HepG2 (cell line): ENCODE data around the gene THUMPD2. TPM values are rescaled to one million over a fixed set of nuclear protein-coding genes. Genes with fewer than 3 reads are reported as not detected.

Source experiments
- ATM ChIP-seq: fragments of 450-650 bp; IDR thresholded peaks from 2 replicates; pipeline ENCODE4 v1.7.1; 2017; ENCODE audit warnings: mild to moderate bottlenecking, borderline replicate concordance
- CCDC6 ChIP-seq: sonication (generic); formaldehyde crosslinking; IDR thresholded peaks from 2 replicates; pipeline ENCODE4 v1.8.1; 2022; ENCODE audit warnings: mild to moderate bottlenecking, missing genetic modification reagents, moderate library complexity
- HNRNPLL ChIP-seq: fragments of 200-400 bp; formaldehyde crosslinking; IDR thresholded peaks from 2 replicates; pipeline ENCODE4 v1.6.1; 2017; ENCODE audit warnings: mild to moderate bottlenecking, low read depth, low read length; ENCODE audit not compliant: poor library complexity, severe bottlenecking
- IRF1 ChIP-seq: sonication (generic); formaldehyde crosslinking; IDR thresholded peaks from 2 replicates; pipeline ENCODE4 v1.4.0; 2020; ENCODE audit warnings: low read depth, mild to moderate bottlenecking, missing genetic modification reagents
- IRF2 ChIP-seq: IDR thresholded peaks from 2 replicates; pipeline ENCODE4 v1.6.1; 2018; ENCODE audit warnings: missing genetic modification reagents, missing compliant biosample characterization
- ISL2 ChIP-seq: sonication (generic); formaldehyde crosslinking; IDR thresholded peaks from 2 replicates; pipeline ENCODE4 v1.5.0; 2020; ENCODE audit warnings: missing genetic modification reagents
- PCBP2 ChIP-seq: fragments of 200-400 bp; formaldehyde crosslinking; optimal IDR thresholded peaks from 2 replicates; pipeline ENCODE3; 2018; ENCODE audit warnings: low read length, low read depth; ENCODE audit not compliant: poor library complexity, severe bottlenecking
- PRDM4 ChIP-seq: sonication (generic); formaldehyde crosslinking; IDR thresholded peaks from 2 replicates; pipeline ENCODE4 v1.9.0; 2021; ENCODE audit warnings: missing genetic modification reagents, borderline replicate concordance
- TEAD2 ChIP-seq: sonication (generic); formaldehyde crosslinking; IDR thresholded peaks from 2 replicates; pipeline ENCODE4 v1.9.0; 2021; ENCODE audit warnings: missing genetic modification reagents
- TOPORS ChIP-seq: sonication (generic); formaldehyde crosslinking; IDR thresholded peaks from 2 replicates; pipeline ENCODE4 v1.8.0; 2023; ENCODE audit warnings: mild to moderate bottlenecking, missing genetic modification reagents
- ZC3H13 ChIP-seq: sonication (generic); formaldehyde crosslinking; IDR thresholded peaks from 2 replicates; pipeline ENCODE4 v1.8.1; 2023; ENCODE audit warnings: mild to moderate bottlenecking, missing genetic modification reagents, moderate library complexity
- ZNF580 ChIP-seq: IDR thresholded peaks from 2 replicates; pipeline ENCODE4 v1.6.1; 2016; ENCODE audit warnings: low read depth, borderline replicate concordance
- ZNF674 ChIP-seq: sonication (generic); formaldehyde crosslinking; IDR thresholded peaks from 2 replicates; pipeline ENCODE4 v1.5.0; 2020; ENCODE audit warnings: low read depth, mild to moderate bottlenecking, missing genetic modification reagents
- ZNF709 ChIP-seq: sonication (generic); formaldehyde crosslinking; IDR thresholded peaks from 2 replicates; pipeline ENCODE4 v1.5.0; 2020; ENCODE audit warnings: mild to moderate bottlenecking, missing genetic modification reagents
- ZNF850 ChIP-seq: sonication (generic); formaldehyde crosslinking; conservative IDR thresholded peaks from 2 replicates; pipeline ENCODE4 v1.9.0; 2021; ENCODE audit warnings: mild to moderate bottlenecking, missing genetic modification reagents
- polyA plus RNA-seq, 8 experiments: library from polyadenylated mRNA; depleted of rRNA in 3 of 8; stranded (reverse) in 7 of 8; unstranded in 1 of 8; fragments of >200 nt; fragmentation: Illumina TruSeq in 4 of 8; extraction: Trizol in 4 of 8; gene quantifications; 2 replicates each; pipeline versions ENCODE4 v1.2.1 to v1.2.3, GENCODE V29; 2011 to 2016; ENCODE audit warnings: low read depth in 4 of 8, missing spikeins in 1 of 8, mixed read lengths in 1 of 8; ENCODE audit not compliant: insufficient read depth in 1 of 8
- total RNA-seq, 5 experiments: library from RNA; depleted of rRNA; stranded (reverse); fragments of >200 nt; fragmentation: Illumina TruSeq; extraction: Trizol; gene quantifications; 2 replicates each; pipeline ENCODE4 v1.2.3, GENCODE V29; 2016; ENCODE audit warnings: low read depth in 1 of 5
- TF ChIP-seq, protein P1 (sequence below), 2 experiments: fragments of 450-650 bp in 1 of 2; sonication (generic) in 1 of 2; formaldehyde crosslinking in 1 of 2; IDR thresholded peaks; 2 replicates each; pipeline versions ENCODE4 v1.6.1 to v1.8.0; 2016 to 2022; ENCODE audit warnings: antibody characterized with exemption in 1 of 2, mild to moderate bottlenecking in 1 of 2, missing genetic modification reagents in 1 of 2

Gene THUMPD2
- total and polyA plus RNA-seq, 2 of the 13 experiments (the other 11 are each of a cell fraction or from before 2014, with no cell fraction given), result 11.8 to 15.6 TPM

DNA sequence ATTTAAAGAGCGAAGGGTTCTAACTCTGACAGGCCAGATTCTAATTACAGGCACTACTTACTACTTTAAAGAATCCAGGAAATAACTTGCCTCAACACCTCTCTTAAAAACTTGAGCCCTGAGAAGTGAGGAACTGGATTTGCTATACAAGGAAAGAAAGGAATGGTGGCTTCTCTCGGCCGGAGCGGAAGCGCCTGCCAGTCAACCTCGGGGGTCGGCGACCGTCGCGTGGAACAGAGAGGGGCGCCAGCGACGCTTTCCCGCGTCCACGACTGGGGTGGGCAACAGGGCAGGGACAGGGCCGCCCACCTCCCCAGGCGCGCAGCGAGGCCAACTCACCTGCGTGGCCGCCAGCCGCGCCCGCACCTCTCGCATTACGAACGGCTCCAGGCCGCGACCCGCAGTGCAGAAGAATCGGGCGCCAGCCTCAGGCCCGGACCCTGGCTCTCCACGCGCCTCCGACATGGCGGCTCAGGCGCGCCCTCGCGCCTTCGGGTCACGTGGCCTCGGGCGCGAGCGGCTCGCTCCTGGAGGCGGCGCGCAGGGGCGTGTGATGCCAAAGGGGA lies at the start of gene THUMPD2 (continued):
- TF ChIP-seq PRDM4 (CRISPR knock-in tag), result no peak
- peak; percentile 88 for TF ChIP-seq ZC3H13 (CRISPR knock-in tag)
- peak; percentile 93; the same call in 1 of the 2 replicates for TF ChIP-seq ZNF580 (CRISPR knock-in tag)
- TF ChIP-seq ISL2 (CRISPR knock-in tag), result peak; percentile 74
- TF ChIP-seq ATM, result no peak
- no peak for TF ChIP-seq ZNF674 (CRISPR knock-in tag)
- peak; percentile 79; the same call in 1 of the 2 replicates for TF ChIP-seq ZNF850 (CRISPR knock-in tag)
- peak; percentile 92 for TF ChIP-seq IRF1 (CRISPR knock-in tag)
- peak; percentile 96 for TF ChIP-seq CCDC6 (CRISPR knock-in tag)
- TF ChIP-seq TOPORS (CRISPR knock-in tag), result peak; percentile 84; the same call in 1 of the 2 replicates
- TF ChIP-seq ZNF709, result peak; percentile 99
- TF ChIP-seq TEAD2 (CRISPR knock-in tag), result peak; percentile 69; the same call in 1 of the 2 replicates
- peak; percentile 45; the same call in 1 of the 2 replicates for TF ChIP-seq IRF2
- TF ChIP-seq, protein P1, sequence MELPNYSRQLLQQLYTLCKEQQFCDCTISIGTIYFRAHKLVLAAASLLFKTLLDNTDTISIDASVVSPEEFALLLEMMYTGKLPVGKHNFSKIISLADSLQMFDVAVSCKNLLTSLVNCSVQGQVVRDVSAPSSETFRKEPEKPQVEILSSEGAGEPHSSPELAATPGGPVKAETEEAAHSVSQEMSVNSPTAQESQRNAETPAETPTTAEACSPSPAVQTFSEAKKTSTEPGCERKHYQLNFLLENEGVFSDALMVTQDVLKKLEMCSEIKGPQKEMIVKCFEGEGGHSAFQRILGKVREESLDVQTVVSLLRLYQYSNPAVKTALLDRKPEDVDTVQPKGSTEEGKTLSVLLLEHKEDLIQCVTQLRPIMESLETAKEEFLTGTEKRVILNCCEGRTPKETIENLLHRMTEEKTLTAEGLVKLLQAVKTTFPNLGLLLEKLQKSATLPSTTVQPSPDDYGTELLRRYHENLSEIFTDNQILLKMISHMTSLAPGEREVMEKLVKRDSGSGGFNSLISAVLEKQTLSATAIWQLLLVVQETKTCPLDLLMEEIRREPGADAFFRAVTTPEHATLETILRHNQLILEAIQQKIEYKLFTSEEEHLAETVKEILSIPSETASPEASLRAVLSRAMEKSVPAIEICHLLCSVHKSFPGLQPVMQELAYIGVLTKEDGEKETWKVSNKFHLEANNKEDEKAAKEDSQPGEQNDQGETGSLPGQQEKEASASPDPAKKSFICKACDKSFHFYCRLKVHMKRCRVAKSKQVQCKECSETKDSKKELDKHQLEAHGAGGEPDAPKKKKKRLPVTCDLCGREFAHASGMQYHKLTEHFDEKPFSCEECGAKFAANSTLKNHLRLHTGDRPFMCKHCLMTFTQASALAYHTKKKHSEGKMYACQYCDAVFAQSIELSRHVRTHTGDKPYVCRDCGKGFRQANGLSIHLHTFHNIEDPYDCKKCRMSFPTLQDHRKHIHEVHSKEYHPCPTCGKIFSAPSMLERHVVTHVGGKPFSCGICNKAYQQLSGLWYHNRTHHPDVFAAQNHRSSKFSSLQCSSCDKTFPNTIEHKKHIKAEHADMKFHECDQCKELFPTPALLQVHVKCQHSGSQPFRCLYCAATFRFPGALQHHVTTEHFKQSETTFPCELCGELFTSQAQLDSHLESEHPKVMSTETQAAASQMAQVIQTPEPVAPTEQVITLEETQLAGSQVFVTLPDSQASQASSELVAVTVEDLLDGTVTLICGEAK (IDR thresholded peaks at IDR 0.05), result no peak
- TF ChIP-seq, protein P1 (CRISPR knock-in tag; IDR thresholded peaks at IDR 0.05), result peak; percentile 84; the same call in 1 of the 2 replicates
- peak; percentile 62 for TF ChIP-seq HNRNPLL
- TF ChIP-seq PCBP2, result no peak
